HG02763 (cell line): Measurements from ENCODE around the gene HEY2.
"Not testable (repeated sequence)": the region's sequence is repeated elsewhere in the genome, so short reads cannot be mapped to it uniquely, and the experiment has no call there.

Experiments
- ATAC-seq: cut with Tn5 transposase; IDR thresholded peaks from one replicate; pipeline ENCODE4 v1.9.1; 2021; ENCODE audit warnings: mild to moderate bottlenecking, moderate library complexity; ENCODE audit not compliant: unreplicated experiment

The HEY2 gene

DNA sequence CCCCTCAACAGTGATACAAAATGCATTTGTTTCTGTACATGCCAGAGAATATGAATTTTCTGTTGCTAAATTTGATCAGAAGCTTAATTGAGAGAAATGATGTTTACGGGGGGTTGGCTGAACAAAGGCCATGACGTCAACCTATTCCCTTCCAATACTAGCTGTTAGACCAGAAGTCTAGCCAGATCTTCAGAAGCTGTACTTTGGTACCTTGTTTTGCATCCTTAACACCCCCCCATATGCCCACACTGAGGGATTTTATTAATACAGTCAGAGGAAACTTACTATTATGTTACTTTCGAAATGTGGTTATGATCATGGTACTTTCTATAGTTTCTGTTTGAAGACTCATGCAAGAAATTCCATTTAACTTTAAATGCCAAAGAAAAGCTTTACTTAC lies 44.4 kb downstream of the HEY2 start:
- no peak for ATAC-seq

DNA sequence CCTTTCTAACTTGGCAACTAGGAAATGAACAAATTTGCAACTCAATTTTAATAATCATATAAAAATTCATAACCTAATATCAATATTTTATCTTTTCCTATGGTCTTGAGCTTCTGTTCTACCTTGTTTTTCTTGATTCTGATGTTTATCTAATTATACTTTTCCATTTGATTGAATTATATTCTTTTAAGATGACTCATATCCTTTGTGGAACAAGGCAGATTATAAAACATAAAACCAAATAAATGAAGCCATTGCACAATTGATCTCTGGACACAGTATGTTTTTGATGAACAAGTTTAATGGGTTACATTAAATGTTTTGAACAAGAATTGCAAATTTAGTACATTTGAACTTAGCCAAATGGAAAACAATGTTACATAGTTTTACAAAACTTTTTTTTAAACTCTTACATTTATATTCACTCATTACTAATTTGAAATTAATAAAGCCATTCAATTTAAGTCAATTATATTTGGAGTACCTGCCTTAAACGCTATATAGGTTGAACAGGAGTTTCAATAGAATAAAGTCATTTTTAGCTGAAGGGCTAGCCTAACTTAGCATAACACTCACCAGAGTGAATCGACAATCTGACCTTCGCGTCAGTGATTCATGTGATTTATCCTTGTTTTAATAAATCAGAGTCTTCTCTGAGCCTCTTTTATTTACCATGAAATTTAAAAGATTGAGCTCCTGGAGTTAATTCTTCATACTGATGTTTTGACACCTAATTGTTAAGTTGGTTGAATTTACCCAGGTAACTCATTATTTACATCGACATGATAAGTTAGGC lies 45.1 kb downstream of the HEY2 start:
- no peak for ATAC-seq

DNA sequence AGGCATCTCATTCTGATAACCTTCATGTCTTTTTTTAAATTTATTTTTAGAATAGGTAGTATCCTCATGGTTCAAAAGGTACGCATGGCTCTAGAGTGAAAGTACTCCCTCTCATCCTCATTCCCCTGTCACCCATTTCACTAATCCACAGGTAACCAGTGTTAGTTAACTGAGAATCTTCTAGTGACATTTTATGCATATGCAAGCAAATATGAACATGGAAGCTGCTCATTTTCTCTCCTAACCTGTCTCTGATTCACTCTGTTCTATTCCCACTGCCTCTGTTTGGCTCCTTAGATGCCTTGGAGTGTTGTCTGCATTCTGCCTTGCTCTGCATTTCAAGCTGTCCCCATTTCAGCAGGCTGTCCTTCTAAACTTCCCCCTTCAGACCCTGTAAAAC lies 45.9 kb downstream of the HEY2 start:
- no peak for ATAC-seq

DNA sequence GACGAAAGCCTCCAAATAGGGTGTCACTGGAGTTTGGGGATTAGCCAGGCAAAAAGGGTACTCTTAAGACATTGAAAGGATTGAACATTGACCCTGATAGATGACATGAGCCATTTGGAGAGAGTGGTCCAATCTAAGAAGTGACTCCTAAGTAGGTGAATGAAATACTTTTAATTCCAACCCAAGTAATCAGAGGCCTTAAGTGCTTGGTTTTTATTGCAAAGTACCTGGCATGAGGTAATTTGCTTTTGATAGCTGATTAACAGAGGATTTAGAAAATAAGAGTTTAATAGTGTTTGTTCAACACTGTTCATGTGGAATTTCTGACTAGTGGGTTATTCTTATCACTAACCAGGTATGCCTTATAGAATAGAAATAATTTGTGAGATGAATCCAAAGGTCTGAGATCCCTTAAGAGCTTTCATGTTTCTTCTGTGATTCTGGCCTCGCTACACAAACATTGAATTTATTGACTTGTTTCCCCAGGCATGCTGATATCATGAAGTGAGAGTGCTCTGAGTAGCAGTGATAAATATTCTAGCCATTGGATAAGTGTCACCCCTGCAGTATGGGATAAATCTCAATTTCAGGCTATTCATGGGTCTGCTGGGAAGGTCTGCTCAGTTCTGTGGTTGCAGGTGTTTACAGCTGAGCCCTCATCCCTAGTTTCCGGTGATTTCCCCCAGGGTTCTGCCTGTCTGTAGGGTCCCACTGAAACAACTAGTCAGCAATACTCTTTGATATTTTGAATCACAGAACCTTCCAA lies 47.9 kb downstream of the HEY2 start:
- no peak for ATAC-seq

DNA sequence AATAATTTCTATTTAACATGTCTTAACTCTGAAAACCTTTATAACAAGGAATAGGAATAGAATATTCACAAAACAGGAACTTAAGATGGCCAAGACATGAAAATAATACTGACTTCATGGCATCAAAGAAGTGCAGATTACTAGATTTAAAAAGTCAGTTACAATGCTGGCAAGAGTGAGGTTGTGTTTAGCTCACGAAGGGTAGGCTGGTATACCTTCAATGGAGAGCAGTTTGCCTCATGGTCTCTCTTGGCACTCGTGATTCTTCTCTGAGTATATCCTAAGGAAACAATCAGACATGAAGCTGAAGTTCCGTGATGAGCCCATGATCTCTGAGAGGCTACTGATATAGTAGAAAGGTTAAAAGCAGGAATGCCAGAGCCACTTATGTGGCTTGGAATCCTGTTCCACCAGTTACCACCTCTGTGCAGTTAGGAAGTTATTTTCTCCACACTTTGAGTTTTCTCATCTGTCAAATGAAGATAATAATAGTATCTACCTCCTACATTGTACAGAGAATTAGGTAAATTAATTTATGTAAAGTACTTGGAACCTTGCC lies 48.5 kb downstream of the HEY2 start:
- no peak for ATAC-seq

DNA sequence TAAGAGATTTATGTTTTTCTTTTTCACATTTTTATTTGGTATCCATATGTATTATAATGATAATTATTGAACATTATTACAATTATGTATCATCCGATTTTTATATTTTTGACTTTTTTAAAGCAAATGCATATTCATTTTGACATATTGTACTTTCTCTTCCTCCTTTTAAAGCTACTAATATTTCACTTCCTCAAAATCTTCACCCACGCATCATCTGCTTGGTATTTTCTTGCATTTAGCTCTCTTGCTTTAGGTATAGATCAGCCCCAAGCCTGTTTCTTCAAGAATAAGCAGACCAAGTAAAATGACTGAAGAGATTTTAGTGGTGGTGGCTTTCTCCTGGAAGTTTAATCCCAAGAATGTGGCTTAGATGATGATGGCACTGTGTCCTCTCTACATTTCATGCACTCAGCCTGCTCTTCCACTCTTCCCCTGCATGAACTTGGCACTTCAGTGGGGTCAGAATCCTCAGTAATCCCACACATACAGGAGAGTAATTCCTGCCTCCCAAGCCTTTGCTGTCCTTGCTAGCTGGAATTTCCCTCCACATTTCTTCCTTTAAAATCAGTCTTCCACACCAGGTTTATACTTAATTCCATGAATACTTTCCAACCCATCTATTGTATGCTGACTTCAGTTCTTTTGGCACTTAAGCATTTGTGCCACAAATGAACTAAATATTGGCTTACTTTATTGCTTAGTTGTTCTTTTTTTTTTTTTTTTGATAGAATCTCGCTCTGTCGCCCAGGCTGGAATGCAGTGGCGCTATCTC lies 49.5 kb downstream of the HEY2 start:
- peak; percentile 84 for ATAC-seq

DNA sequence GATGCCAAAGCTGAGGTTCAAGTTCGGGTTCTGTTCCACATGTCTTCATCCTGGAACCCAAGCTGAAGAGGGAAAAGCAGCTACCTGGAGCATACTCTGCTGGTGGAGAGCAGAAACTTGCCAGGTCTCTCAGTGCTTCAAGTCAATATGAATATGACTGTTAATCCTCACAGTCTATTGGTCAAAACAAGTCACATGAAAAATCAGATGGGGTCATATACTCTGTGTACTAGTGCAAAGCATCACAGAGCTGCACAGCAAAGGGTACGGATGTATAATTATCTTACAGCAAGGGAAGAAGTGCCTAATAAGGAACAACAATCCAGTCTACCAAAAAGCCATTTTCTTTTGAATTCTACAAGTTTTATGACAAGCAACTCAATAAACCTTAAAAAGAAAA lies 53.0 kb downstream of the HEY2 start:
- ATAC-seq, result no peak

DNA sequence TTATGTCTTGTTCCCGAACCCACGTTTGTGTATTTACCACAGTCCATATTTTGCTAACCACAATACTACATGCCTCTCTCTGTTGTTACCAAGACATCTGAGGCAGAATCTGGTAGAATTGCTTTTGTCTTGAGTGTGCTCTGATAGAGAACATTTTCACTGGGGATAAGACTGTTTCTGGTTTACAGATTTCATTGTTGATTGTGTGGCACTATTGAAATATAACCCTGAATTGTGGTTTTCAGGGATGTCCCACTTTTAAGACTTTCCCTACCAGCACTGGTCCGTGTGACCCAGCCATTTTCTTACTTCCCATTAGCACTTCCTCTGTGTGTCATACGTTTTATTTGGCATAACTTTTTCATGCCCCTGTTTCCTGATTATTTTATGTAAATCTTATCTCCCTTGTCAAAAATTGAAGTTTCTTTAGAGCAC lies 53.5 kb downstream of the HEY2 start:
- no peak for ATAC-seq

DNA sequence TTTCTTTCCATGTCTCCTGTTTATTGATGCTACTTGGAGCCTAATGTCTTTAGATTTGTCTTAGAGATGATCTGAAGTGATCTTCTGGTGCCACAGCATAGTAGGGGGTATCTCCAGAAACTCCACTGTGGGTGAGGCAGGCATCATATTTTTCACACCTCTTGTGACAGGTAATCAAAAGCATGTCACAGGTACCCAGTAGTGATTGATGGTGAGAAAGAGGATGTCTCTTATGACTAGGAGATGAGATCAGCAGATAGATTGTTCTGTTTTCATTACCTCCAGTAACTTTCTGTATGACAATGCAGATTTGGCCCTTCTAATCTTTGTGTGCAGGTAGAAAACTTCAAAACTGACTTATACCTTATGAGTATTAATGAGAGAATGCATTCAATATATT lies 54.8 kb downstream of the HEY2 start:
- peak; percentile 40 for ATAC-seq

DNA sequence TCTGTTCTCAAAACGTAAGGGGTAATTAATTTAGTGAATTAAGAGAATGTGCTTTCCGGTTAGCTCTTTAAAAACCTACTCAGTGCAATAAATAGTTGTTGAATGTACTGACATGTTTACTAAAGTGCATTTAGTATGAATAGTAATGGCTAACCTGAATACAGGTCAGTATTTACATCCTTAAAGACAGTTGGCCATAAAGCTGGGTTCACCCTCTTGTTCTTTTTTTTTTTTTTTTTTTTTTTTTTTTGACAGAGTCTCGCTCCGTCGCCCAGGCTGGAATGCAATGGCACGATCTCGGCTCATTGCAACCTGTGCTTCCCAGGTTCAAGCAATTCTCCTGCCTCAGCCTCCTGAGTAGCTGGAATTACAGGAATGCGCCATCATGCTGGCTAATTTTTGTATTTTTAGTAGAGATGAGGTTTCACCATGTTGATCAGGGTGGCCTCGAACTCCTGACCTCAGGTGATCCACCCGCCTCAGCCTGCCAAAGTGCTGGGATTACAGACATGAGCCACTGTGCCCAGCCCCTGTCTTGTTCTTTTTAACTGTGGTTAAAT lies 55.5 kb downstream of the HEY2 start:
- not testable (repeated sequence) for ATAC-seq

DNA sequence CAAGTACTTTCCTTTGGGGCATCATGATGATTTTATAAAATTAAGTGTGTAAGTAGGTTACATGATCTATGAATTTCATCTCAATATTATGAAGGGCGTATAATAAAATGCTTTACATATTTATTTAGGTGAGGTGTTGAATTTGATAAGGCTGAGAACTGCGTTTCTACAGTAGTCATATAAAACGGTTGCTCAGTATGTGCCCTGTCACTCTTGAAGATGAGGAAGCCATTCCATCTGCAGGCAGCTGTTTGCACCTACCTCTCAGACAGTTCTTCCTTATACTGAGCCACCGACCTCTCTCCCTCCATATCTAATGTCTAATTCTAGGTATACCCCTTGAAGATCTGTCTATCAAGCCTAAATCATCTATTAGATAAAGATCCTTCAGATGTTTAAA lies 57.4 kb downstream of the HEY2 start:
- ATAC-seq, result no peak

DNA sequence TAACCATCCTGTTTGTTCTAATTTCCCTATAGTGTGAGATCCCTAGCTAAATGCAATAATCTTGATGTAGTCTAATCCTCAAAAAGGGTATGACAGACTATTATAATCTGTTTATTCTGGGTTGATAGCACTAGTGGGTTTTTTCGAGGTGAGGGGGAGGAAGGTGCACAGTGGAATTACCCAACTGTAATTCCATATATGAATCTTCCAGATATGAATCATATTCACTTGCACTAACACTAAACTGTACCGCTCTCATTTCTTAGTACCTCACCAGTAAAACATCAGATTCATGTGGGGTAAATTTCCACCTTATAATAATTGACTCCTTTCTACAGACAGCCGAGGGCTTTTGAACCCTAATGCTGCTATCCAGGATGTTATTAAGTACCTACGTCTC lies 57.9 kb downstream of the HEY2 start:
- peak; percentile 37 for ATAC-seq

DNA sequence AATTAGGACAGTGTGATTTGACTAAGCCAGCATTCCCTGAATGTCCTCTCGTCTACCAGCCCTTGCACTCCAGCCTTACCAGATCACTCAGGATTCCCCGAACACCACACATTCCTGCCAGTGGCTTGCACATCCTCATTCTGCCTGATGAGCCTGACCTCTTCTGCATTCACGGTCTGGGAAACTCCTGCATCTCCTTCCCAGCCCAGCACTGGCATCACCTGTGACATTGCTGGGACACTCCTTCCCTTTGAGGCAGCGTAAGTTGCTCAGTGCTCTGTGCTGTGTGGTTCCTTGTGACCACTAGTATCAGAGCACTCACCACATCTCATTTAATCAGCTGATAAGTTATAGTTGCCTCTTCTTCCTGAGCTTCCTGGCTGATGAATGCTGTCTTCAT lies 58.6 kb downstream of the HEY2 start:
- ATAC-seq, result no peak

DNA sequence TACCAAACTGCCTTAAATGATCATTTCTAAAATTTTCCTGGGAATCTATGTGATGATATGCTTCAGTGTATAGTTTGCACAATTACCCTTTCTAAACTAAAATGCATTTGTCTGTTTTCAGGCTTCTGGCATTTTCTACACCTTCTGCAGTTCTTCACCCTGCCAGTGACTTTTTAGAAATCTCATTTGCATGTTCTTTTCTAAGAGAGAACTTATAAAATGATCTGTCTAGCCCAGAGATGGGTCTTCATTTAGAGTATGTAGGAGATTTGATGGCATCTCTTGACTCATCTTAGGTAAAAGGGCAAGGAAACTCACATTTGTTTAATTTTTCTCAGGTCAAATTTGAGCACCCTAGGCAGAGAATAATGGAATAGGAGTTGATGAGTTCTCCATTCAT lies 59.2 kb downstream of the HEY2 start:
- no peak for ATAC-seq

DNA sequence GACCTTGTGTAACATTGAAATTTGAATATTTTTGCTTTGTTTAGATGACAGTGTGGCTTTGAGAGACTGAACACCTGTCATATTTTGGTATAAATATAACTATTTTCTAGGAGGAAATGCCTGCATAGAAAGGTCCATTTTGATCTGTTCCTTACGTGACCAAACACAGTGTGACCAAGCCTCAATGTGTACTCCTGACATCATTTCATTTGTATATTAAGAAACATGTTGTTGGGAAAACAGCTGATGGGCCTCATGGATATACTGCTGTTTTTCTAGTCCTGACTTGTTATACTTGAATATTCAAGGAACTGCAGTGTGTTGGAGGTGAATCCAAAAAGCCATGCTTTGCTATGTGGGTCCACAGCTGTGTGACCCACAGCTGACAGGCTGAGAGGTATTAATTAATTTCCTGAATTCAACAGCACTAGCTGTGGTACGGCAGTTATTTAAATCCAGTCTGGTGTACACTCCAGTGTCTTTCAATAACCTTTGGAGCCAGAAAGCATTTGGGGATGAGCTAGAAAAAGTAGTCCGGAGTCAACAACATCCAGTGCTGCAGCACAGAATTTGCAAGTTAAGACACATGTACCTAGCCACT lies 60.2 kb downstream of the HEY2 start:
- ATAC-seq, result no peak

DNA sequence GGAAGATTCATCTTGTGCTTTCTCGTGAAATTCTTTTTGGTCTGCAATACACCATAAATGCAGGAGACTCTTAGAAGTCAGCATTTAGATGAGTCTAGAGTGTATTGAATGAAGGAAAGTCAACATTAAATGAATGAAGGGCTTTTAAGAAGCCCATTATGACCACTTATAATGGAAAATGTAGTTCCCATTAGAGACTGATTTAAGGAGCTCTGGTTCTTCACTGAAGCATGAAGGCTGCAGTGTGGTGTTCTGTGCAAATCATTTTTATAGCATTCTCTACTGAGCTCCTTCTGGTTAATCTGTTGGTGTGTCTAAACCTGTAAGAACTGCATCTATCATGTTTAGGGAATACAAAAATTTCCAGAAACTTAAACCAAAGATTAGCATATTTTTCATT lies 61.0 kb downstream of the HEY2 start:
- no peak for ATAC-seq
